Brain pericyte (primary cell): ENCODE data around the gene CLC.
"Not testable (repeated sequence)": the region's sequence is repeated elsewhere in the genome, so short reads cannot be mapped to it uniquely, and the experiment has no call there.

Experiments used
- DNase-seq: peaks from one replicate; pipeline ENCODE4 v3.0.0-alpha.2; 2012; ENCODE audit warnings: low read depth, low spot score

Gene CLC

GRCh38 chr19:39737891-39738290, at the start of gene CLC:
TSS of gene CLC (minus strand) at chr19:39738029. CDS start at chr19:39737952, 77 bp downstream.
- no peak for DNase-seq

- no peak for DNase-seq
Observed at GRCh38 chr19:39780894-39781293, 43.1 kb upstream of the CLC start.

GRCh38 chr19:39778763-39779162, 40.9 kb upstream of the CLC start, which contains the start of gene LEUTX:
TSS of gene LEUTX (plus strand) at chr19:39778854. CDS start at chr19:39778921, 67 bp downstream.
- no peak for DNase-seq

GRCh38 chr19:39768786-39769185, 31.0 kb upstream of the CLC start:
- DNase-seq, result no peak

GRCh38 chr19:39768334-39768733, 30.5 kb upstream of the CLC start:
- DNase-seq, result no peak

- no peak for DNase-seq
Observed at GRCh38 chr19:39765091-39766076, 27.6 kb upstream of the CLC start.

- DNase-seq, result not testable (repeated sequence)
Observed at GRCh38 chr19:39761851-39762250, 24.0 kb upstream of the CLC start.

- no peak for DNase-seq
Observed at GRCh38 chr19:39759457-39760184, 21.8 kb upstream of the CLC start.

GRCh38 chr19:39754971-39755370, 17.1 kb upstream of the CLC start:
- no peak for DNase-seq

- no peak for DNase-seq
Observed at GRCh38 chr19:39754544-39754943, 16.7 kb upstream of the CLC start.

GRCh38 chr19:39752795-39753194, 15.0 kb upstream of the CLC start:
- DNase-seq, result no peak

GRCh38 chr19:39752390-39752789, 14.6 kb upstream of the CLC start:
- no peak for DNase-seq

GRCh38 chr19:39749981-39750380, 12.2 kb upstream of the CLC start:
- DNase-seq, result no peak

GRCh38 chr19:39746836-39747529, 9.2 kb upstream of the CLC start:
- no peak for DNase-seq

GRCh38 chr19:39745643-39746042, 7.8 kb upstream of the CLC start:
- DNase-seq, result no peak

GRCh38 chr19:39740395-39740794, 2.6 kb upstream of the CLC start:
- no peak for DNase-seq

- no peak for DNase-seq
Observed at GRCh38 chr19:39738814-39739213, 985 bp upstream of the CLC start.

- DNase-seq, result no peak
Observed at GRCh38 chr19:39737351-39737750, 478 bp downstream of the CLC start.

- no peak for DNase-seq
Observed at GRCh38 chr19:39736088-39736487, 1.7 kb downstream of the CLC start.

GRCh38 chr19:39735688-39736087, 2.1 kb downstream of the CLC start:
- no peak for DNase-seq

- no peak for DNase-seq
Observed at GRCh38 chr19:39733841-39734240, 4.0 kb downstream of the CLC start.

GRCh38 chr19:39731685-39732084, 6.1 kb downstream of the CLC start:
- no peak for DNase-seq
